IPS-15b (cell line): ENCODE measurements around the gene TNFAIP8.

Experiments
- H3K27me3 ChIP-seq: one replicate; pipeline ENCODE4 v1.6.1; 2013; ENCODE audit warnings: low read length; ENCODE audit not compliant: control insufficient read depth, insufficient read depth
- H3K36me3 ChIP-seq: one replicate; pipeline ENCODE4 v1.6.1; 2013; ENCODE audit warnings: low read length; ENCODE audit not compliant: control insufficient read depth, insufficient read depth
- H3K4me1 ChIP-seq: one replicate; pipeline ENCODE4 v1.6.1; 2013; ENCODE audit warnings: mild to moderate bottlenecking, low read length; ENCODE audit not compliant: control insufficient read depth, insufficient read depth
- H3K4me3 ChIP-seq: one replicate; pipeline ENCODE4 v1.5.1; 2013; ENCODE audit warnings: low read depth, low read length
- H3K9ac ChIP-seq: one replicate; pipeline ENCODE4 v1.6.1; 2013; ENCODE audit warnings: low read depth, mild to moderate bottlenecking, low read length
- H3K9me3 ChIP-seq: one replicate; pipeline ENCODE4 v1.6.1; 2013; ENCODE audit warnings: mild to moderate bottlenecking, low read length; ENCODE audit not compliant: control insufficient read depth, insufficient read depth

The TNFAIP8 gene

GRCh38 chr5:119355685-119356611, at the start of gene TNFAIP8:
TSS of gene TNFAIP8 (plus strand) at chr5:119356019. CDS start at chr5:119356091, 72 bp downstream.
- peaks cover 25% of the 10 kb centered on the region for H3K4me1 ChIP-seq
- peak within 1 kb of the TSS; percentile 50 for H3K9ac ChIP-seq

DNA sequence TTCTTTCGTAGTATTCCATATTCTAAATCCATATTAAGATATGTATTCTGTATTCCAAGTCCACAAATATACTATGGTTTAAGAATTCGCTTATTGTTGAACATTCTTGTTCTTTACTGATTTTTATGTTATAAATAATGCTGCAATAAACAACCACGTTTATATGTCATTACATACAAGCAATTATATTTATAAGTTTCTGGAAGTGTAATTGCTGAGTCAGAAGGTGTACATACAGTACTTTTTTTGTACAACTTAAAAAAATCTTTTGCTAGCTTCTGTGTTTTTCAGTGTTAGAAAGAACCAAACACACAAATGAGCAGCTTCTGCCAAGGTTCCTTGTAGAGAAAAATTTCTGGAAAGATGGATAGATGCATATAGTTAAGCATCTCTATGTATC, 48.6 kb upstream of the TNFAIP8 start:
- H3K4me1 ChIP-seq = no peaks in the 10 kb centered on the region
- no peaks in the 10 kb centered on the region for H3K27me3 ChIP-seq
- no peaks in the 10 kb centered on the region for H3K36me3 ChIP-seq
- no peak overlapping the region for H3K9ac ChIP-seq
- H3K9me3 ChIP-seq = no peaks in the 10 kb centered on the region
- no peak overlapping the region for H3K4me3 ChIP-seq

More at GRCh38 chr5:119355685-119356611, at the start of gene TNFAIP8:
- Histone ChIP-seq H3K36me3 (no peaks in the 10 kb centered on the region), H3K27me3 (peaks cover 9% of the 10 kb centered on the region), H3K9me3 (no peaks in the 10 kb centered on the region), H3K4me3 (peak within 1 kb of the TSS; percentile 69)

DNA sequence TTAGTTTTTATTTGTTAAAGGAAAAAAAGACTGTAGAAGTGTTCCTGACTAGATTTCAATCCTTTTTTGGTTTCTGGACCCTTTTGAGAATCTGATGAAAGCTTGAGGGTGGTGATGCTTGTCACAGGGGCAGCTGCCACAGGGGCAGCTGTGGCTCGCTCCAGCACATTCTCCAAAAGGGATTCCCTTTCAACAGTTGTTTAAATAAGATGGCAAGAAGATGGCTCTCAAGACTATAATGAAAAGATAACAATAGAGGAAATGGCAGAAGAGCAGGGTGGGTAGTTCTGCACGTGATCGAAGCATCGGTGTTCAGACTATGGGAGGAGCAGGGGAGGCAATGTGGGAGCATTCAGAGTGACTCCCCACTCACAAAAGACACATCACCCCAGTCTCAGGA, 46.5 kb upstream of the TNFAIP8 start:
- no peaks in the 10 kb centered on the region for H3K36me3 ChIP-seq
- no peaks in the 10 kb centered on the region for H3K27me3 ChIP-seq
- H3K4me1 ChIP-seq = no peaks in the 10 kb centered on the region
- no peak overlapping the region for H3K4me3 ChIP-seq
- no peaks in the 10 kb centered on the region for H3K9me3 ChIP-seq
- no peak overlapping the region for H3K9ac ChIP-seq

DNA sequence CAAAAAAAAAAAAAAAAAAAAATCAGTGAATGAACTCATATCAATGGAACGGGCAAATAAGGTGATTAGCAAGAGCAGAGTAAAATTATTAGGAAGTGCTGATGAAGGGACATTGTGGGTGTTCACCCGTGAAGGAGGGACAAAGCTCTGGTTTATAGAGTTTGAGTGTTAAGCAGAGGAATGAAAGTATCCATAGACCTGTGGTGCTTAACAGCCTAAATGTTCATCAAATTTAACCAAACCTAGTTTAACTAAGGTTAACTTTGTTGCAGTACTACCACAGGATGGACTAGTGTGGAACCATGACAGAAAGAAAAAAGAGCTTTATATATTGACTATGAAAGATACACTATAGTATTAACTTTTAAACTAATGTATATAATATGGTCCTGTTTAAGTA, 44.1 kb upstream of the TNFAIP8 start:
- Histone ChIP-seq H3K27me3 (no peaks in the 10 kb centered on the region), H3K4me3 (no peak overlapping the region), H3K9me3 (no peaks in the 10 kb centered on the region), H3K36me3 (no peaks in the 10 kb centered on the region), H3K4me1 (no peaks in the 10 kb centered on the region), H3K9ac (no peak overlapping the region)

GRCh38 chr5:119312403-119312802, 43.4 kb upstream of the TNFAIP8 start:
- no peaks in the 10 kb centered on the region for H3K4me1 ChIP-seq
- no peaks in the 10 kb centered on the region for H3K27me3 ChIP-seq
- H3K4me3 ChIP-seq = no peak overlapping the region

GRCh38 chr5:119313197-119313596, 42.6 kb upstream of the TNFAIP8 start:
- Histone ChIP-seq H3K9me3 (no peaks in the 10 kb centered on the region), H3K4me3 (no peak overlapping the region), H3K4me1 (no peaks in the 10 kb centered on the region)

More at GRCh38 chr5:119312403-119312802, 43.4 kb upstream of the TNFAIP8 start:
- Histone ChIP-seq H3K36me3 (no peaks in the 10 kb centered on the region), H3K9me3 (no peaks in the 10 kb centered on the region), H3K9ac (no peak overlapping the region)

GRCh38 chr5:119313658-119314605, 41.9 kb upstream of the TNFAIP8 start:
- Histone ChIP-seq H3K9me3 (no peaks in the 10 kb centered on the region), H3K4me3 (no peak overlapping the region), H3K4me1 (no peaks in the 10 kb centered on the region), H3K36me3 (no peaks in the 10 kb centered on the region), H3K27me3 (no peaks in the 10 kb centered on the region), H3K9ac (no peak overlapping the region)

More at GRCh38 chr5:119313197-119313596, 42.6 kb upstream of the TNFAIP8 start:
- no peaks in the 10 kb centered on the region for H3K27me3 ChIP-seq
- no peak overlapping the region for H3K9ac ChIP-seq
- H3K36me3 ChIP-seq = no peaks in the 10 kb centered on the region

GRCh38 chr5:119315516-119315949, 40.3 kb upstream of the TNFAIP8 start:
- no peaks in the 10 kb centered on the region for H3K4me1 ChIP-seq
- H3K9ac ChIP-seq = no peak overlapping the region

DNA sequence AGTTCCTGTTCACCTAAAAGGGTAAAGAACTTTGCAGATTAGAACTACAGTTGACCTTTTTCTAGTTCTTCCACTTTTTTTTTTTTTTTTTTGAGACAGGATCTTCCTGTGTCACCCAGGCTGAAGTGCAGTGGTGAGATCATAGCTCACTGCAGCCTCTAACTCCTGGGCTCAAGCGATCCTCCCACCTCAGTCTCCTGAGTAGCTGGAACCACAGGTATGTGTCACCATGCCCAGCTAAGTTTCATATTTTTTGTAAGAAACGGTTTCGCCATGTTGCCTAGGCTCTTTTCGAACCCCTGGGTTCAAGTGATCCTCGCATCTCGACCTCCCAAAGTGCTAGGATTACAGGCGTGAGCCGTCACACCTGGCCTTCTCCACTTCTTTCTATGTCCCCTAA, 39.7 kb upstream of the TNFAIP8 start:
- no peak overlapping the region for H3K4me3 ChIP-seq
- H3K9ac ChIP-seq = no peak overlapping the region
- no peaks in the 10 kb centered on the region for H3K9me3 ChIP-seq
- H3K27me3 ChIP-seq = no peaks in the 10 kb centered on the region
- no peaks in the 10 kb centered on the region for H3K36me3 ChIP-seq
- H3K4me1 ChIP-seq = no peaks in the 10 kb centered on the region

More at GRCh38 chr5:119315516-119315949, 40.3 kb upstream of the TNFAIP8 start:
- Histone ChIP-seq H3K9me3 (no peaks in the 10 kb centered on the region), H3K36me3 (no peaks in the 10 kb centered on the region), H3K27me3 (no peaks in the 10 kb centered on the region), H3K4me3 (no peak overlapping the region)

DNA sequence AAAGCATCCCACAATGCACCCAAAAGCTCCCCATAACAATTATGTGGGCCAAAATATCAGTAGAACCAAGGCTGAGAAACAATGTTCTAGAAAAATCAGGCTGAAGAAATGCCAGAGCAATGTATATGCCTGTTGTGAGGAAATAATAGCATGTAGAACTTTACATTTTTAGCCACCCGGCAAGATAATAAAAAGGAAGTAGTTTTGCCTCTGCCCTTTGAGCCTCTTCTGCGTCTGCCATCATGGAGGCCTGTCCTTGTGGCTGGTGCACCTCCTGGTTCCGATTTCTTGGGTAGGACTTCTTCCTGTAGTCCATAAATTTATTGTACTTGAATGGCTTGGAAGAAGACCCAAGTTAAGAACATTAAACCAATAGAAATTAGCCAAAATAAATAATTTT, 38.9 kb upstream of the TNFAIP8 start:
- H3K4me1 ChIP-seq = peaks cover 3% of the 10 kb centered on the region
- H3K9ac ChIP-seq = no peak overlapping the region
- H3K27me3 ChIP-seq = no peaks in the 10 kb centered on the region
- H3K9me3 ChIP-seq = no peaks in the 10 kb centered on the region
- no peak overlapping the region for H3K4me3 ChIP-seq
- H3K36me3 ChIP-seq = no peaks in the 10 kb centered on the region

GRCh38 chr5:119318256-119318894, 37.4 kb upstream of the TNFAIP8 start:
- Histone ChIP-seq H3K9me3 (no peaks in the 10 kb centered on the region), H3K9ac (no peak overlapping the region), H3K36me3 (no peaks in the 10 kb centered on the region), H3K4me3 (no peak overlapping the region), H3K4me1 (peaks cover 8% of the 10 kb centered on the region), H3K27me3 (no peaks in the 10 kb centered on the region)
